HepG2 (cell line): Measurements from ENCODE around the gene RAB15. TPM values are rescaled to one million over a fixed set of nuclear protein-coding genes. Genes with fewer than 3 reads are reported as not detected.

Experiments used
- EEA1 ChIP-seq: sonication (generic); formaldehyde crosslinking; IDR thresholded peaks from 2 replicates; pipeline ENCODE4 v1.5.1; 2020; ENCODE audit warnings: mild to moderate bottlenecking, missing genetic modification reagents, borderline replicate concordance
- ERF ChIP-seq: IDR thresholded peaks from 2 replicates; pipeline ENCODE4 v1.6.1; 2018; ENCODE audit warnings: missing biosample characterization, missing genetic modification reagents
- GATAD1 ChIP-seq: IDR thresholded peaks from 2 replicates; pipeline ENCODE4 v1.6.1; 2016; ENCODE audit warnings: missing genetic modification reagents, missing compliant biosample characterization
- HBP1 ChIP-seq: IDR thresholded peaks from 2 replicates; pipeline ENCODE4 v1.6.1; 2016; ENCODE audit warnings: low read depth, control low read depth
- ISL2 ChIP-seq: sonication (generic); formaldehyde crosslinking; IDR thresholded peaks from 2 replicates; pipeline ENCODE4 v1.5.0; 2020; ENCODE audit warnings: missing genetic modification reagents
- NAIF1 ChIP-seq: sonication (generic); formaldehyde crosslinking; IDR thresholded peaks from 2 replicates; pipeline ENCODE4 v1.5.0; 2020; ENCODE audit warnings: mild to moderate bottlenecking, missing genetic modification reagents, borderline replicate concordance
- PLRG1 ChIP-seq: fragments of 450-650 bp; conservative IDR thresholded peaks from 2 replicates; pipeline ENCODE4 v1.6.1; 2016
- RARA ChIP-seq: IDR thresholded peaks from 2 replicates; pipeline ENCODE4 v1.6.1; 2016; ENCODE audit warnings: missing genetic modification reagents, missing compliant biosample characterization
- ZFP91 ChIP-seq: sonication (generic); formaldehyde crosslinking; IDR thresholded peaks from 2 replicates; pipeline ENCODE4 v1.9.0; 2022; ENCODE audit warnings: missing genetic modification reagents, mild to moderate bottlenecking, borderline replicate concordance
- ZKSCAN8 ChIP-seq: IDR thresholded peaks from 2 replicates; pipeline ENCODE4 v1.6.1; 2016; ENCODE audit warnings: borderline replicate concordance, missing genetic modification reagents, missing compliant biosample characterization
- ZNF512B ChIP-seq: sonication (generic); formaldehyde crosslinking; IDR thresholded peaks from 2 replicates; pipeline ENCODE4 v1.5.1; 2020; ENCODE audit warnings: missing genetic modification reagents, mild to moderate bottlenecking, borderline replicate concordance
- ZNF580 ChIP-seq: IDR thresholded peaks from 2 replicates; pipeline ENCODE4 v1.6.1; 2016; ENCODE audit warnings: low read depth, borderline replicate concordance
- ZNF687 ChIP-seq: sonication (generic); formaldehyde crosslinking; IDR thresholded peaks from 2 replicates; pipeline ENCODE4 v1.5.1; 2020; ENCODE audit warnings: mild to moderate bottlenecking, missing genetic modification reagents, moderate library complexity
- polyA plus RNA-seq, 8 experiments: library from polyadenylated mRNA; depleted of rRNA in 3 of 8; stranded (reverse) in 7 of 8; unstranded in 1 of 8; fragments of >200 nt; fragmentation: Illumina TruSeq in 4 of 8; extraction: Trizol in 4 of 8; gene quantifications; 2 replicates each; pipeline versions ENCODE4 v1.2.1 to v1.2.3, GENCODE V29; 2011 to 2016; ENCODE audit warnings: low read depth in 4 of 8, missing spikeins in 1 of 8, mixed read lengths in 1 of 8; ENCODE audit not compliant: insufficient read depth in 1 of 8
- total RNA-seq, 5 experiments: library from RNA; depleted of rRNA; stranded (reverse); fragments of >200 nt; fragmentation: Illumina TruSeq; extraction: Trizol; gene quantifications; 2 replicates each; pipeline ENCODE4 v1.2.3, GENCODE V29; 2016; ENCODE audit warnings: low read depth in 1 of 5
- TF ChIP-seq, protein P1 (sequence below): sonication (generic); formaldehyde crosslinking; IDR thresholded peaks from 2 replicates; pipeline ENCODE4 v1.4.0; 2020; ENCODE audit warnings: mild to moderate bottlenecking, missing genetic modification reagents

RAB15 gene
- total and polyA plus RNA-seq, 2 of the 13 experiments (the other 11 are each of a cell fraction or from before 2014, with no cell fraction given): 7.4 to 18.5 TPM

DNA sequence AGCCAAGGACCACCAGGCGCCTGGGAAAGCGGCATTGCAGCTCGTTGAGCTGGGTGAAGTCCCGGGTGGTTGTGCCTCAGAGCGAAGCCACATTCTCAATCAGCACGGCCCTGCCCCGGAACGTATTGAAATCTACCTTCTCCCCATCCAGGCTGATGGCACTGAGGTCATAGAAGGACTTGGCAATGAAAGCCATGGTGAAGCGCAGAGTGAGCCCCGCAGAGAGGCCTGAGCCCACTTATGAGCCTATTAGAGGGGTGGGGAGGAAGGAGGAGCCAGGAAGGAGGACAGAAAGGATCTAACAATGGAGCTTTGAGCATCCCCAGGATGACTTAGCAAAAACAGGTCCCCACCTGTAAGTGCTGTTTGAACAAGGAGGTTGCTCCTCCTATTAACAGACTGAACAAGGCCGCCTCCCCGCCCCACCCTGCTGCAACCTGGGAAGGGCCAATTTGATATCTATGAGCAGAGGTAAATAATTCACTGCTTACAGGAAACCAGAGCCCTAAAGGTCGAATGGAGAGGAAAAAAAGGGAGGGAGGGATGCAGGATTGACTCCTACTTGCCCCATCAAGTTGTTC lies 29.5 kb downstream of the RAB15 start, which contains the start of gene GPX2 (continued):
- TF ChIP-seq ZNF580 (peak; percentile 66), ZNF687 (CRISPR knock-in tag) (peak; percentile 75), HBP1 (CRISPR knock-in tag) (no peak), ZKSCAN8 (CRISPR knock-in tag) (no peak; the same call in 1 of the 2 replicates), ERF (CRISPR knock-in tag) (peak; percentile 77; the same call in 1 of the 2 replicates), GATAD1 (CRISPR knock-in tag) (peak; percentile 28; the same call in 1 of the 2 replicates), NAIF1 (CRISPR knock-in tag) (no peak), ZNF512B (no peak), ISL2 (CRISPR knock-in tag) (peak; percentile 87), PLRG1 (no peak), EEA1 (no peak), ZFP91 (peak; percentile 43; the same call in 1 of the 2 replicates), RARA (CRISPR knock-in tag) (peak; percentile 74)
- TF ChIP-seq, protein P1, sequence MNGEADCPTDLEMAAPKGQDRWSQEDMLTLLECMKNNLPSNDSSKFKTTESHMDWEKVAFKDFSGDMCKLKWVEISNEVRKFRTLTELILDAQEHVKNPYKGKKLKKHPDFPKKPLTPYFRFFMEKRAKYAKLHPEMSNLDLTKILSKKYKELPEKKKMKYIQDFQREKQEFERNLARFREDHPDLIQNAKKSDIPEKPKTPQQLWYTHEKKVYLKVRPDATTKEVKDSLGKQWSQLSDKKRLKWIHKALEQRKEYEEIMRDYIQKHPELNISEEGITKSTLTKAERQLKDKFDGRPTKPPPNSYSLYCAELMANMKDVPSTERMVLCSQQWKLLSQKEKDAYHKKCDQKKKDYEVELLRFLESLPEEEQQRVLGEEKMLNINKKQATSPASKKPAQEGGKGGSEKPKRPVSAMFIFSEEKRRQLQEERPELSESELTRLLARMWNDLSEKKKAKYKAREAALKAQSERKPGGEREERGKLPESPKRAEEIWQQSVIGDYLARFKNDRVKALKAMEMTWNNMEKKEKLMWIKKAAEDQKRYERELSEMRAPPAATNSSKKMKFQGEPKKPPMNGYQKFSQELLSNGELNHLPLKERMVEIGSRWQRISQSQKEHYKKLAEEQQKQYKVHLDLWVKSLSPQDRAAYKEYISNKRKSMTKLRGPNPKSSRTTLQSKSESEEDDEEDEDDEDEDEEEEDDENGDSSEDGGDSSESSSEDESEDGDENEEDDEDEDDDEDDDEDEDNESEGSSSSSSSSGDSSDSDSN (CRISPR knock-in tag): 0 out of 2 replicates have a peak, but pooled peaks have one; percentile 27
